ENCODE results near the gene ACTN4.

ACTN4 gene

GRCh38 chr19:38697197-38697596 lies 49.7 kb downstream of the ACTN4 start:
- no peak for DNase-seq (ENCODE audit: low read depth, low spot score)
- in situ Hi-C loops (cut with HindIII; ENCODE audit: low sequenced_read_pairs) = no loop called here
- TF ChIP-seq, protein P1, sequence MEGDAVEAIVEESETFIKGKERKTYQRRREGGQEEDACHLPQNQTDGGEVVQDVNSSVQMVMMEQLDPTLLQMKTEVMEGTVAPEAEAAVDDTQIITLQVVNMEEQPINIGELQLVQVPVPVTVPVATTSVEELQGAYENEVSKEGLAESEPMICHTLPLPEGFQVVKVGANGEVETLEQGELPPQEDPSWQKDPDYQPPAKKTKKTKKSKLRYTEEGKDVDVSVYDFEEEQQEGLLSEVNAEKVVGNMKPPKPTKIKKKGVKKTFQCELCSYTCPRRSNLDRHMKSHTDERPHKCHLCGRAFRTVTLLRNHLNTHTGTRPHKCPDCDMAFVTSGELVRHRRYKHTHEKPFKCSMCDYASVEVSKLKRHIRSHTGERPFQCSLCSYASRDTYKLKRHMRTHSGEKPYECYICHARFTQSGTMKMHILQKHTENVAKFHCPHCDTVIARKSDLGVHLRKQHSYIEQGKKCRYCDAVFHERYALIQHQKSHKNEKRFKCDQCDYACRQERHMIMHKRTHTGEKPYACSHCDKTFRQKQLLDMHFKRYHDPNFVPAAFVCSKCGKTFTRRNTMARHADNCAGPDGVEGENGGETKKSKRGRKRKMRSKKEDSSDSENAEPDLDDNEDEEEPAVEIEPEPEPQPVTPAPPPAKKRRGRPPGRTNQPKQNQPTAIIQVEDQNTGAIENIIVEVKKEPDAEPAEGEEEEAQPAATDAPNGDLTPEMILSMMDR (IDR thresholded peaks at IDR 0.05; ENCODE audit: low read depth, low read length) = no peak
- H3K4me3 ChIP-seq (ENCODE audit: low read depth, low read length) = no peak overlapping the region

DNA sequence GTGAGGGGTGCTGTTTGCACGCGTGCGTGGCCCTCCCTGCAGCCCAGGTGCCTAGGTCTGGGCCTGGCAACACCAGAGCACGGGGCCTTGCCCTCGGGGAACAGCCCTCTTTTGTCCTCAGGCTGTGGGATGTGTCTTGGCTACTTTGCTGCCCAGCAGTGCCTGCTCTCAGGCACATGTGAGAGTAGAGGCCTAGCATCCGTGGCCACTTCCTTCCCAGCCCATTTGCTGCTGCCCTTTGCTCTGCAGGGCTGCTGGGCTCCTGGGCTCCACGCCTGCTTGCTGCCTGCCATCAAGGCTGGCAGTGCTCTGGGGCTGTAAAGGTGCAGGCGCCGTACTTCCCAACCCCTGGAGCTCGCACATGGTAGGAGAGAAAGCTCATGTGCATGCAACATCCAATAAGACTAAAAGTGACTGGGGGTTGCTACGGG lies 50.2 kb downstream of the ACTN4 start:
- in situ Hi-C loops (cut with HindIII; ENCODE audit: low sequenced_read_pairs) = no loop called here
- DNase-seq (ENCODE audit: low read depth, low spot score) = no peak
- TF ChIP-seq, protein P1 (IDR thresholded peaks at IDR 0.05; ENCODE audit: low read depth, low read length) = no peak
- no peak overlapping the region for H3K4me3 ChIP-seq (ENCODE audit: low read depth, low read length)

DNA sequence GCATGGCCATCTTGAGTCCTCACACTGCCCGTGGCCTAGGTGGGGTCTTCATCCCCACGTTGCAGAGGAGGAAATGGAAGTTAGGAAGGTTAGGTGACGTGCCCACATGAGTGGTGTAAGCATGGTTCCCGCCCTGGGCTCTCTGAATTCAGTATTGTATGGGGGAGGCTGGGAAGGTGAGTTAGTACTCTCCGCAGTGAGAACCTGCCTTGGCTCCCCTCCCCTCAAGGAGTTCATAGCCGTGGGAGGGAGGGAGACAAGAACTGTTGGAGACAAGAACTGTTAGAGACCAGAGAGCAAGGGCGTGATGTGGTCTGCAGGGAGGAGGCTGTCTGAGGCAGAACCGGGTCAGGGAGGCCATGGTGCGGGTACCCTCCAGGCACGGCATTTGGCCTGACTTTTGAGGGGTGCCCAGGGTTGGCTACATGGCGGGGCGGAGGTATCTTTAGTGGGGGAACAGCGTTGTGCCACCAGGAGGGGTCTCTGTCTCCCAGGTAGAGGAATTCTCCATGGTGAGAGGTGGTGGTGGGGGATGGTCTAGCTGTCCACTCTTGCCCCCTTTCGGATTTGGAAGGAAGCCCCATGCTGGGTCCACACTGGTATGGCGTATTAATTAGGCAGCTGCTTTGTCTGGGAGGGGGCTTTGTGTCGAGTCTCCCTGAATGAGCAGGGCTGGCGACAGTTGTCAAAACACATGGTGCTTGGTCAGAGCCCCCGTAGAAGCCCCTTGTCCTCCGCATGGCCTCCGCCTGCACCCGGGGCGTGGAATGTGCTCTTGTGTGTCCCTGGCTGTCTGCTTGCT lies 51.0 kb downstream of the ACTN4 start:
- in situ Hi-C loops (cut with HindIII; ENCODE audit: low sequenced_read_pairs) = no loop called here
- no peak for DNase-seq (ENCODE audit: low read depth, low spot score)
- TF ChIP-seq, protein P1 (IDR thresholded peaks at IDR 0.05; ENCODE audit: low read depth, low read length) = no peak
- no peak overlapping the region for H3K4me3 ChIP-seq (ENCODE audit: low read depth, low read length)

DNA sequence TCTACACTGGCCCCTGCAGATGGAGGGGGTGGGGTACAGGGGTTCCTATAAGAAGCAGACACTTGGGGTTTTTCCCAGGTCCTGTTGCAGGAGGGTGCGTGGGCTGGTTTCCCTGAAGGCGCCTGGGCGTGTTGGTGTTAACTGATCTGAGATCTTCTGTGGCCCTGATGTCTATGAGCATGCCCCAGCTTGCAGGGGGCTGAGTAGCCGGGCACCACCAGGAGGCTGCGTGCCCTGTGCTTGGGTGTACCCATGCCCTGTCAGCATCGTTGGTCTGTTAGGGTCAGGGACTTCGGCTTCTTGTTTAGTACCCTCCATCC lies 51.5 kb downstream of the ACTN4 start:
- no peak for DNase-seq (ENCODE audit: low read depth, low spot score)
- TF ChIP-seq, protein P1 (IDR thresholded peaks at IDR 0.05; ENCODE audit: low read depth, low read length) = no peak
- H3K4me3 ChIP-seq (ENCODE audit: low read depth, low read length) = no peak overlapping the region
- in situ Hi-C loops (cut with HindIII; ENCODE audit: low sequenced_read_pairs) = no loop called here

DNA sequence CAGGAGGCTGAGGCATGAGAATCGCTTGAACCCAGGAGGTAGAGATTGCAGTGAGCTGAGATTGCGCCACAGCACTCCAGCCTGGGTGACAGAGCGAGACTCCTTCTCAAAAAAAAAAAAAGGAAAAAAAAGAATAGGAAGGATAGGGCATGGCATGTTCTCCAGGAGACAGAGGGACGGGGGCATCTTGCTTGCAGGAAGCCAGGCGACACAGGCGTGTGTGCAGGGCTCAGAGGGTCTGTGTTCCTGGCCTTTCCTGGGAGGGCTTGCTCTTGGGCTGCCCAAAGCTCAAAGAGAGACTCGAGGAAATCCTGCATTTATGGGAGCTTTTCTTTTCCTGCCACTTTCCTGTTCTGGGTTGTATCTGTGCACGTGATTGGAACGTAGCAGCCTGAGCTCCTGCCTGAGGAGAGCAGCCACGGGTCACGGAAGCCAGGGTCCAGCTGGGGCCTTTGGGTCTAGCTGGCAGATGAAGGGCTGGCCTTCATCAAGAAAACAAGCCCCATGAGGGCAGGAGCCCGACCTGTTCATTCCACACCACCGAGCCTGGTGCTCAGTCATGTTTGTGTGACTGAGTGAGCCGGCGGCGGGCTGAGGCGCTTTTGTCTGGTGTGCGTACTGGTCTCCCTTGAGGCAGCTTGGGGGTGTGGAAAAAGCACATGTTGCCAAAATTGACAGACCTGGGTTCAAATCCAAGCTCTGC lies 52.3 kb downstream of the ACTN4 start:
- no peak for DNase-seq (ENCODE audit: low read depth, low spot score)
- no peak overlapping the region for H3K4me3 ChIP-seq (ENCODE audit: low read depth, low read length)
- TF ChIP-seq, protein P1 (IDR thresholded peaks at IDR 0.05; ENCODE audit: low read depth, low read length) = no peak
- in situ Hi-C loops (cut with HindIII; ENCODE audit: low sequenced_read_pairs) = no loop called here

DNA sequence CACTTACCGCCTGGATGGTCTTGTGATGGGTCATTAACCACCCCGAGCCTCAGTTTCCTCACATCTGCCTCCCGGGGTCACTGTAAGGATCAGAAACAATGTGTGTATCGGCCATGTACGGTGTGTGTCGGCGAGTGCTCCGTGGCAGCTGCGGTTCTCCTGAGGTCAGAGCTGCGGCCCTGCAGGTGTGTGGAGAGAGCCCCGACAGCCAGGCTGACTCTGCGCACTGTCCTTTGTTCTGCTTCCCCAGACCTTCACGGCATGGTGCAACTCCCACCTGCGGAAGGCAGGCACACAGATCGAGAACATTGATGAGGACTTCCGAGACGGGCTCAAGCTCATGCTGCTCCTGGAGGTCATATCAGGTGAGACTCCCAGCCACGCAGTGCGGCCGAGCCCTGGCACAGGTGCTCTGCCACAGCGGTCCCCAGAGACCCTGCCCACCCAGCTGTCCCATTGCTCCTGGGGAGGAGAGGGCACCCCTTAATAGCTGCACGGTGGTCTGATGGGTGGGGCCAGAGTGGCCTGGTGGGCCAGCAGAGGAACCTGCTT lies 53.0 kb downstream of the ACTN4 start:
- TF ChIP-seq, protein P1 (IDR thresholded peaks at IDR 0.05; ENCODE audit: low read depth, low read length) = no peak
- H3K4me3 ChIP-seq (ENCODE audit: low read depth, low read length) = no peak overlapping the region
- in situ Hi-C loops (cut with HindIII; ENCODE audit: low sequenced_read_pairs) = no loop called here
- no peak for DNase-seq (ENCODE audit: low read depth, low spot score)

Data from astrocyte of the spinal cord (primary cell).